Fibroblast of pulmonary artery (primary cell): ENCODE data around the gene OTOG.

Source experiments
- DNase-seq: peaks from one replicate; pipeline ENCODE4 v3.0.0-alpha.2; 2010; ENCODE audit warnings: low read depth
- H3K4me3 ChIP-seq: replicated peaks from 2 replicates; pipeline ENCODE4 v1.5.1; 2011; ENCODE audit warnings: low read depth, mild to moderate bottlenecking, control low read depth, low read length, moderate library complexity
- TF ChIP-seq, protein P1 (sequence below): IDR thresholded peaks from 2 replicates; pipeline ENCODE4 v1.5.1; 2011; ENCODE audit warnings: mild to moderate bottlenecking, control low read depth, low read length, inconsistent platforms; ENCODE audit errors: missing control alignments

Gene OTOG

DNA sequence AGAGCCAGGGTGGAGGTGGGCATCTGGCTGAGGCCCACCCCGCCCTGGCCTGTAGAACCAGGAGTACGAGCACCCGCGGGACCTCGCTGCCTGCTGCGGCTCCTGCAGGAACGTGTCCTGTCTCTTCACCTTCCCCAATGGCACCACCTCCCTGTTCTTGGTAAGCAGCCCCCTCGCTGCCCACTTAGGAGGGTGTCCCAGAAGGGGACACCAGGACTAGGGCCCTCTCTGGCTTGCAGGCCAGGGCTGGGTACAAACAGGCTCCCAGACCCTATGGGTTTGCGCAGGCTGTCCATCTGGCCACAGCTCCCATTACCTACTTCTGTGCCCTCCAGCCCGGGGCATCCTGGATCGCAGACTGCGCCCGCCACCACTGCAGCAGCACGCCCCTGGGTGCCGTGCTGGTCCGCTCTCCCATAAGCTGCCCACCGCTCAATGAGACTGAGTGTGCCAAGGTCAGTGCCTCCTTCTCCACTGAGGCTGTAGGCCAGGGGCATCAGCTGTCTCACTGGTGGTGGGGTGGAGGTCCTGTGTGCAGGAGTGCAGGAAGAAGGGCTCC is 94.8 kb downstream of the OTOG start:
- no peak for DNase-seq
- H3K4me3 ChIP-seq = no peak overlapping the region
- TF ChIP-seq, protein P1, sequence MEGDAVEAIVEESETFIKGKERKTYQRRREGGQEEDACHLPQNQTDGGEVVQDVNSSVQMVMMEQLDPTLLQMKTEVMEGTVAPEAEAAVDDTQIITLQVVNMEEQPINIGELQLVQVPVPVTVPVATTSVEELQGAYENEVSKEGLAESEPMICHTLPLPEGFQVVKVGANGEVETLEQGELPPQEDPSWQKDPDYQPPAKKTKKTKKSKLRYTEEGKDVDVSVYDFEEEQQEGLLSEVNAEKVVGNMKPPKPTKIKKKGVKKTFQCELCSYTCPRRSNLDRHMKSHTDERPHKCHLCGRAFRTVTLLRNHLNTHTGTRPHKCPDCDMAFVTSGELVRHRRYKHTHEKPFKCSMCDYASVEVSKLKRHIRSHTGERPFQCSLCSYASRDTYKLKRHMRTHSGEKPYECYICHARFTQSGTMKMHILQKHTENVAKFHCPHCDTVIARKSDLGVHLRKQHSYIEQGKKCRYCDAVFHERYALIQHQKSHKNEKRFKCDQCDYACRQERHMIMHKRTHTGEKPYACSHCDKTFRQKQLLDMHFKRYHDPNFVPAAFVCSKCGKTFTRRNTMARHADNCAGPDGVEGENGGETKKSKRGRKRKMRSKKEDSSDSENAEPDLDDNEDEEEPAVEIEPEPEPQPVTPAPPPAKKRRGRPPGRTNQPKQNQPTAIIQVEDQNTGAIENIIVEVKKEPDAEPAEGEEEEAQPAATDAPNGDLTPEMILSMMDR = no peak

GRCh38 chr11:17642370-17642769 is 95.3 kb downstream of the OTOG start:
- no peak overlapping the region for H3K4me3 ChIP-seq
- no peak for DNase-seq
- TF ChIP-seq, protein P1 = no peak

DNA sequence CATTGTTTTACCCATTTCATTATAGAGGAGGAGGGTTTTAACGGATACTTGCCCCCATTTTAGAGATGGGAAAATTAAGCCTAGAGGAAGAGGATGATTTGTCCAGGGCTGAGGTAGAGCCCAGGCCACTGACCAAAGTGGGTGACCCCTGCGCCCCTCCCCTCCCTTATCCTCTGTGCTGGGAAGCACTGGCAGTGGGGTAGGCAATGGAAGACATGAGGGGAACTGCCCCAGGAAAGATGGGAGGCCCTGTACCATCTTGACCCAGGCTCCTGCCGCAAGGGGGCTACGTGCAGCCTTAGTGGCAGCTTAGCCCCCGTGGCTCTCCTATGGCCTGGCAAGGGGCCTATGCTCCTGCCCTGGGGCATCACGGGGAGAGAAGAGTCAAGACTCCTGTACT is 95.9 kb downstream of the OTOG start:
- TF ChIP-seq, protein P1 = no peak
- DNase-seq = no peak
- H3K4me3 ChIP-seq = no peak overlapping the region

DNA sequence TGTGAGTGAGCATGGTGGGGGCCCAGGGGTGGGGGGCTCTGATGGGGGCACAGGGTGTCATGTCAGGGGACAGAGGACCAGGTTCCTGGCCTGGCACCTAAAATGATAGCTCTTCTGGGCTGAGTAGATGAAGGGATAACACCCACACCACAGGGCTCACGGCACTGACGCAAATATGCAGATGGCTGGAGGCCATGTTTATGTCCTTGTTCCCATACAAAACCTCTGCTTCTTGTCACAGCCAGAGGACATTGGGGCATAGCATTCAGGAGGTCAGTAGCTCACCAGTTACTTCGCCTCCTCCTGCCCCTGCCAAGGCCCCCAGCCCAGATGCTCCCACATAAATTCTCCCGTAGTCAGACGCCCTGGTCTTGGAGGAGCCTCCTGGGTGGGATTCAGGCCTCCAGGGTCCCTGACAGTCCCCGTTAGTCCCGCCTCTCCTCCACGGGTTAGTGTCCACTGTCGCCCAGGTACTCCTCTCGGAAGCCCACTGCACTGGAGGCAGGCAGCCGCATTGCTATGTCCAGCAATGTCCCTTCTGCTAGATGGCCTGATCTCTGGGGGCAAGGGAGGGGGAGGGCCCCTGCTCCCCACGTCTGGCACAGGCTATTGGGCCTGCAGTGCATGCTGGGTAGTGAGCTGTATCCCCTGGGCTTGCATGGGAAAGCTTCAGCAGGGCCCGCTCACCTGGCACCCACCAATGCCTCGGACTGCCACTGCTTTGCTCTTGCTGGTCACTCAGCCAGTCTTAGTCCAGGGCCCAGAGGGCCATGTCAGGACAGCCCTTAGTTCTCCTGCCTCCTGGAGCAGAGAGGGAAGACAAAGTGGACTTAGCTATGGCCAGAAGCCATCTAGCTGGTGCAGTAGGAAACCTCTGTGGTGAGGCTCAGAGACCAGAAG is 96.7 kb downstream of the OTOG start:
- TF ChIP-seq, protein P1 = no peak
- no peak for DNase-seq

DNA sequence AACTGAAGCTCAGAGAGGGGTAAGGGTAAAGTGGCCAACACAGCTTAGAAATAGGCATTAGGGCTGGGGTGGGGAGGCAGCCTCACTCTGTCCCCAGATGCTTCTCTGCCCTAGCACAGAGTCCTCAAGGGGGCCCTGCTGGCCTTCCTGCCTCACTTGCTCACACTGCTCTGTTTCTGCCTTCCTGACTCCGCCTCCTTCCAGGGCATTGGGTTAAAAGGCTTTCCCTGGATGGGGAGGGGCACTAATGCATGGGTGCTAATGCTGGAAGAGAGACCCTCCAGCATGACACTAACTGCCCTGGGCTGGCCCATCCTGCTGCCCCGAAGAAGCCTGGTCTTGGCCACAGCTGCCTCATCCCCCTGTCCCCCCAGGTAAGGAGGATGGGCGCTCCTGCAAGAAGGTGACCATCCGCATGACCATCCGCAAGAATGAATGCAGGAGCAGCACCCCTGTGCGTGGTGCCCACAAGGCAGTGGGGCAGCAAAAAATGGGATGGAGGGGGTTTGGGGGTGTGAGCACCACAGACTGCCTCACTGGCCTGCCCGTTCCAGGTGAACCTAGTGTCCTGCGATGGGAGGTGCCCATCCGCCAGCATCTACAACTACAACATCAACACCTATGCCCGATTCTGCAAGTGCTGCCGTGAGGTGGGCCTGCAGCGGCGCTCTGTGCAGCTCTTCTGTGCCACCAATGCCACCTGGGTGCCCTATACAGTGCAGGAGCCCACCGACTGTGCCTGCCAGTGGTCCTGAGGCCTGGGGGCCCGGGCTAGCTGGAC is 98.3 kb downstream of the OTOG start:
- TF ChIP-seq, protein P1 = no peak
- no peak for DNase-seq
- no peak overlapping the region for H3K4me3 ChIP-seq

More for the DNA sequence above, 96.7 kb downstream of the OTOG start:
- no peak overlapping the region for H3K4me3 ChIP-seq

DNA sequence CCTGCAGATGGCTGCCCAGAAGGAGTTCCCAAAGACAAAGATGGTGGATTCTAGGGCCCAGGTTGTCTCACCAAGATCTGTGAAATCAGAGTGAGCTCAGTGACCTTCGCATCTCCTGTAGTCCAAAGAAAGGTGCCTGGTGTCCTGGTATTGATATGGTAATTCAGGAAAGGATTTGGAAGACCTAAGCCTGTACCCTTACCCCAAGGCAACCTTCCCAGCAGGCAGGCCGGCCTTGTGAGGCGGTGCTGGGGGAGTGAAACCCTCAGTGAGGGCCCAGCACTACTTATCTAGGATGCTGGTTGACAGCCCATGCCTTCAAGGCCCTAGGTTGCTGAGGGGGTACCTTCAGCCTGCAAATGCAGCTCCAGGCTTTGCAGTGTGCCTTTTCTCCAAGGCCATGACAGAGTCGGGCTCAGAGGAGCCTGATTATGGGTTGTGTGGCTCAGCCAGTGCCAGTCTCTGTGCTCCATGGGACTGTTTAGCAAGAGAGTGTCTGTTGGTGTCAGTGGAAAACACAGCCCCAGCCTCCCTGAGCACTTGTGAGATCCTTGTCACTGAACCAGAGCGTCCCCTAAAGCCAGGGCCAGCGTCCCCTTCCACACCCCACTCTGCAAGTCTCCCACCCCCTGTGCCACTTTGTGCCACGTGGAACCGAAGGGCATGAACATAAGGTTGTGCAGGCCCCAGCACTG is 99.5 kb downstream of the OTOG start:
- no peak overlapping the region for H3K4me3 ChIP-seq
- TF ChIP-seq, protein P1 = no peak
- DNase-seq = no peak
